ENCODE measurements around the gene SLFN12.

GRCh38 chr17:35416659-35417058 lies 15.6 kb downstream of the SLFN12 start:
- TF ChIP-seq ZNF549 (tag by site-specific recombination; IDR thresholded peaks at IDR 0.05) (no peak), ZNF223 (tag by site-specific recombination; IDR thresholded peaks at IDR 0.05) (no peak), ZBTB8A (tag by site-specific recombination; IDR thresholded peaks at IDR 0.05) (no peak), ZNF121 (tag by site-specific recombination; IDR thresholded peaks at IDR 0.05) (no peak), EGR2 (tag by site-specific recombination; IDR thresholded peaks at IDR 0.05; ENCODE audit: low read depth) (no peak), ZSCAN30 (tag by site-specific recombination; IDR thresholded peaks at IDR 0.05) (no peak), ZNF157 (tag by site-specific recombination; IDR thresholded peaks at IDR 0.05) (no peak)
- TF ChIP-seq, protein P1, sequence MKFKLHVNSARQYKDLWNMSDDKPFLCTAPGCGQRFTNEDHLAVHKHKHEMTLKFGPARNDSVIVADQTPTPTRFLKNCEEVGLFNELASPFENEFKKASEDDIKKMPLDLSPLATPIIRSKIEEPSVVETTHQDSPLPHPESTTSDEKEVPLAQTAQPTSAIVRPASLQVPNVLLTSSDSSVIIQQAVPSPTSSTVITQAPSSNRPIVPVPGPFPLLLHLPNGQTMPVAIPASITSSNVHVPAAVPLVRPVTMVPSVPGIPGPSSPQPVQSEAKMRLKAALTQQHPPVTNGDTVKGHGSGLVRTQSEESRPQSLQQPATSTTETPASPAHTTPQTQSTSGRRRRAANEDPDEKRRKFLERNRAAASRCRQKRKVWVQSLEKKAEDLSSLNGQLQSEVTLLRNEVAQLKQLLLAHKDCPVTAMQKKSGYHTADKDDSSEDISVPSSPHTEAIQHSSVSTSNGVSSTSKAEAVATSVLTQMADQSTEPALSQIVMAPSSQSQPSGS (tag by site-specific recombination; IDR thresholded peaks at IDR 0.05; ENCODE audit: low read depth): no peak
- TF ChIP-seq, protein P2, sequence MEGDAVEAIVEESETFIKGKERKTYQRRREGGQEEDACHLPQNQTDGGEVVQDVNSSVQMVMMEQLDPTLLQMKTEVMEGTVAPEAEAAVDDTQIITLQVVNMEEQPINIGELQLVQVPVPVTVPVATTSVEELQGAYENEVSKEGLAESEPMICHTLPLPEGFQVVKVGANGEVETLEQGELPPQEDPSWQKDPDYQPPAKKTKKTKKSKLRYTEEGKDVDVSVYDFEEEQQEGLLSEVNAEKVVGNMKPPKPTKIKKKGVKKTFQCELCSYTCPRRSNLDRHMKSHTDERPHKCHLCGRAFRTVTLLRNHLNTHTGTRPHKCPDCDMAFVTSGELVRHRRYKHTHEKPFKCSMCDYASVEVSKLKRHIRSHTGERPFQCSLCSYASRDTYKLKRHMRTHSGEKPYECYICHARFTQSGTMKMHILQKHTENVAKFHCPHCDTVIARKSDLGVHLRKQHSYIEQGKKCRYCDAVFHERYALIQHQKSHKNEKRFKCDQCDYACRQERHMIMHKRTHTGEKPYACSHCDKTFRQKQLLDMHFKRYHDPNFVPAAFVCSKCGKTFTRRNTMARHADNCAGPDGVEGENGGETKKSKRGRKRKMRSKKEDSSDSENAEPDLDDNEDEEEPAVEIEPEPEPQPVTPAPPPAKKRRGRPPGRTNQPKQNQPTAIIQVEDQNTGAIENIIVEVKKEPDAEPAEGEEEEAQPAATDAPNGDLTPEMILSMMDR (tag by site-specific recombination; IDR thresholded peaks at IDR 0.05): no peak
- TF ChIP-seq, protein P3, sequence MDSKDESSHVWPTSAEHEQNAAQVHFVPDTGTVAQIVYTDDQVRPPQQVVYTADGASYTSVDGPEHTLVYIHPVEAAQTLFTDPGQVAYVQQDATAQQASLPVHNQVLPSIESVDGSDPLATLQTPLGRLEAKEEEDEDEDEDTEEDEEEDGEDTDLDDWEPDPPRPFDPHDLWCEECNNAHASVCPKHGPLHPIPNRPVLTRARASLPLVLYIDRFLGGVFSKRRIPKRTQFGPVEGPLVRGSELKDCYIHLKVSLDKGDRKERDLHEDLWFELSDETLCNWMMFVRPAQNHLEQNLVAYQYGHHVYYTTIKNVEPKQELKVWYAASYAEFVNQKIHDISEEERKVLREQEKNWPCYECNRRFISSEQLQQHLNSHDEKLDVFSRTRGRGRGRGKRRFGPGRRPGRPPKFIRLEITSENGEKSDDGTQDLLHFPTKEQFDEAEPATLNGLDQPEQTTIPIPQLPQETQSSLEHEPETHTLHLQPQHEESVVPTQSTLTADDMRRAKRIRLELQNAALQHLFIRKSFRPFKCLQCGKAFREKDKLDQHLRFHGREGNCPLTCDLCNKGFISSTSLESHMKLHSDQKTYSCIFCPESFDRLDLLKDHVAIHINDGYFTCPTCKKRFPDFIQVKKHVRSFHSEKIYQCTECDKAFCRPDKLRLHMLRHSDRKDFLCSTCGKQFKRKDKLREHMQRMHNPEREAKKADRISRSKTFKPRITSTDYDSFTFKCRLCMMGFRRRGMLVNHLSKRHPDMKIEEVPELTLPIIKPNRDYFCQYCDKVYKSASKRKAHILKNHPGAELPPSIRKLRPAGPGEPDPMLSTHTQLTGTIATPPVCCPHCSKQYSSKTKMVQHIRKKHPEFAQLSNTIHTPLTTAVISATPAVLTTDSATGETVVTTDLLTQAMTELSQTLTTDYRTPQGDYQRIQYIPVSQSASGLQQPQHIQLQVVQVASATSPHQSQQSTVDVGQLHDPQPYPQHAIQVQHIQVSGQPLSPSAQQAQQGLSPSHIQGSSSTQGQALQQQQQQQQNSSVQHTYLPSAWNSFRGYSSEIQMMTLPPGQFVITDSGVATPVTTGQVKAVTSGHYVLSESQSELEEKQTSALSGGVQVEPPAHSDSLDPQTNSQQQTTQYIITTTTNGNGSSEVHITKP (tag by site-specific recombination; IDR thresholded peaks at IDR 0.05): no peak
- TF ChIP-seq, protein P4, sequence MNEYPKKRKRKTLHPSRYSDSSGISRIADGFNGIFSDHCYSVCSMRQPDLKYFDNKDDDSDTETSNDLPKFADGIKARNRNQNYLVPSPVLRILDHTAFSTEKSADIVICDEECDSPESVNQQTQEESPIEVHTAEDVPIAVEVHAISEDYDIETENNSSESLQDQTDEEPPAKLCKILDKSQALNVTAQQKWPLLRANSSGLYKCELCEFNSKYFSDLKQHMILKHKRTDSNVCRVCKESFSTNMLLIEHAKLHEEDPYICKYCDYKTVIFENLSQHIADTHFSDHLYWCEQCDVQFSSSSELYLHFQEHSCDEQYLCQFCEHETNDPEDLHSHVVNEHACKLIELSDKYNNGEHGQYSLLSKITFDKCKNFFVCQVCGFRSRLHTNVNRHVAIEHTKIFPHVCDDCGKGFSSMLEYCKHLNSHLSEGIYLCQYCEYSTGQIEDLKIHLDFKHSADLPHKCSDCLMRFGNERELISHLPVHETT (tag by site-specific recombination; IDR thresholded peaks at IDR 0.05): no peak
